Aorta (tissue), 5 donors: ENCODE data around the gene TMEM252. TPM values are rescaled to one million over a fixed set of nuclear protein-coding genes. Genes with fewer than 3 reads are reported as not detected.

Experiments
- ATAC-seq: fragments of 200-7000 bp; cut with Tn5 transposase; one replicate; pipeline ENCODE4 v1.9.1; 2022; ENCODE audit warnings: moderate library complexity; ENCODE audit not compliant: low FRiP score
- DNase-seq, 2 donors: peaks; one replicate each; pipeline ENCODE4 v3.0.0-alpha.2; 2020
- H3K27ac ChIP-seq, 2 donors: one replicate each; pipeline ENCODE4 v1.5.1; 2013; ENCODE audit warnings: low read length in 2 of 2, mild to moderate bottlenecking in 2 of 2, moderate library complexity in 2 of 2, control low read depth in 1 of 2, inconsistent platforms in 1 of 2, low read depth in 1 of 2
- H3K27me3 ChIP-seq, 2 donors: one replicate each; pipeline ENCODE4 v1.6.1; 2013; ENCODE audit warnings: control low read depth in 1 of 2, low read length in 1 of 2, mild to moderate bottlenecking in 1 of 2, moderate library complexity in 1 of 2; ENCODE audit not compliant: insufficient read depth in 2 of 2, control insufficient read depth in 1 of 2
- H3K36me3 ChIP-seq, 2 donors: one replicate each; pipeline ENCODE4 v1.6.1; 2013; ENCODE audit warnings: control low read depth in 1 of 2, low read length in 1 of 2, mild to moderate bottlenecking in 1 of 2; ENCODE audit not compliant: insufficient read depth in 2 of 2, control insufficient read depth in 1 of 2
- H3K4me1 ChIP-seq, 2 donors: one replicate each; pipeline ENCODE4 v1.6.1; 2013; ENCODE audit warnings: low read length in 2 of 2, control low read depth in 1 of 2, mild to moderate bottlenecking in 1 of 2, moderate library complexity in 1 of 2; ENCODE audit not compliant: insufficient read depth in 2 of 2, control insufficient read depth in 1 of 2
- H3K4me3 ChIP-seq, 2 donors: one replicate each; pipeline ENCODE4 v1.5.1; 2013; ENCODE audit warnings: low read length in 2 of 2, control low read depth in 1 of 2, mild to moderate bottlenecking in 1 of 2
- H3K9me3 ChIP-seq: one replicate; pipeline ENCODE4 v1.6.1; 2013; ENCODE audit warnings: mild to moderate bottlenecking, low read length; ENCODE audit not compliant: control insufficient read depth
- WGBS, 2 donors: extraction: QIAGEN DNeasy Blood & Tissue Kit; methylation state at CpG; one replicate each; pipeline ENCODE4 v1.1.7; 2013; 5-methylcytosine and 5-hydroxymethylcytosine counted together
- intact Hi-C, 2 donors: fragments of 100-400 bp; cut with DNase I; formaldehyde crosslinking; loops; one replicate each; pipeline versions ENCODE4 v1.14.2 to v1.15.0; 2022
- polyA plus RNA-seq, 2 donors: library from polyadenylated mRNA; stranded (reverse); fragments of 200-250 nt; gene quantifications; one replicate each; pipeline ENCODE4 v1.2.3, GENCODE V29; 2013
- total RNA-seq, 2 donors: library from RNA; stranded (reverse); fragmentation: NEBNext Ultra II Directional; extraction: Animal tissue kit (Norgen Biotek cat#: 25700); gene quantifications; one replicate each; pipeline ENCODE4 v1.2.1, GENCODE V29; 2021
- donor health status: healthy with polysubstance abuse.
- donor health status: Bipolar disorder and iron deficiency.
- donor health status: DM: no; HTN: no; CAD: no.
- donor health status: DM: no; HTN: no; CAD: no.
- donor health status: DM: yes; HTN: yes; CAD: no.

Gene TMEM252
- total and polyA plus RNA-seq, 4 donors = 0.75 TPM; not detected in 3

GRCh38 chr9:68508547-68508946, 32.1 kb downstream of the TMEM252 start:
- Histone ChIP-seq H3K4me1 (peaks cover 2 to 3% of the 10 kb centered on the region in 2 donors), H3K4me3 (no peak overlapping the region), H3K27ac (peak overlapping the region in 1 of 2 donors; percentile 62), H3K36me3 (no peaks in the 10 kb centered on the region), H3K27me3 (no peaks in the 10 kb centered on the region), H3K9me3 (no peaks in the 10 kb centered on the region)
- WGBS, 2 donors = 89 to 91% methylated on average over 2 of the region's 2 CpGs
- ATAC-seq (no peak), DNase-seq (no peak)
- intact Hi-C loops = loop anchor here (5.0 to 10.0 kb wide), 4 partner anchors 56 to 154 kb away; partner anchors contain the start of gene PGM5 (in 1 of the 2)

- 20 to 22% methylated on average over 2 of the region's 2 CpGs for WGBS, 2 donors
- no peaks in the 10 kb centered on the region for H3K36me3 ChIP-seq
- H3K27ac ChIP-seq = peak overlapping the region; percentile 47 to 85
- no peaks in the 10 kb centered on the region for H3K9me3 ChIP-seq
- ATAC-seq (peak; percentile 16), DNase-seq (no peak)
- no peak overlapping the region for H3K4me3 ChIP-seq
- H3K4me1 ChIP-seq = peaks cover 2 to 3% of the 10 kb centered on the region in 2 donors
- intact Hi-C loops = loop anchor here (5.0 to 10.0 kb wide), 4 partner anchors 57 to 153 kb away; partner anchors contain the start of gene PGM5 (in 1 of the 2)
- no peaks in the 10 kb centered on the region for H3K27me3 ChIP-seq
Observed at GRCh38 chr9:68507806-68508145, 32.9 kb downstream of the TMEM252 start.

- H3K9me3 ChIP-seq = no peaks in the 10 kb centered on the region
- H3K4me1 ChIP-seq = peaks cover 3% of the 10 kb centered on the region in 2 donors
- H3K36me3 ChIP-seq = no peaks in the 10 kb centered on the region
- DNase-seq (no peak), ATAC-seq (peak; percentile 59)
- no peaks in the 10 kb centered on the region for H3K27me3 ChIP-seq
- intact Hi-C loops = loop anchor here (5.0 to 10.0 kb wide), 4 partner anchors 58 to 152 kb away; partner anchors contain the start of gene PGM5 (in 1 of the 2)
- 7 to 11% methylated on average over 7 of the region's 7 CpGs for WGBS, 2 donors
- H3K27ac ChIP-seq = peak overlapping the region; percentile 70 to 85
- H3K4me3 ChIP-seq = no peak overlapping the region
Observed at GRCh38 chr9:68507130-68507805, 33.4 kb downstream of the TMEM252 start.

DNA sequence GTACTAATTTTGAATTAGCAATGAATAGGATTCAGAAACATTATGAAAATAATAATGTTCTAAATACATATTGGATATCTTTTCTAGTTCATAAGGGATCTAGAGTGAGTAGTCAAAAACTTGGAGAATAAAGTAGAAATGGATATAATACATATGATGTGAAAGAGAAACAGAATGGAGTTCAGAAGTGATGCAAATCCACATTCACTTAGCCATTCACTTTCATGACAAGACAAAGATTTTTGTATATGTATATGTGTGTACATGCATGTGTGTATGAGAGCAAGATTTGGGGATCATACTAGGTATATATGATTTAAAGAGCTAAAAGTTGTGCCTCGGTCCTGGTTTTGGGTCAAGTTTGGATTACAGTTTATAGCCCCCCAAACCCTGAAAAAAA, 34.1 kb downstream of the TMEM252 start:
- H3K27ac ChIP-seq = peak overlapping the region in 1 of 2 donors; percentile 73
- ATAC-seq (no peak), DNase-seq (no peak)
- intact Hi-C loops = loop anchor here (5.0 to 10.0 kb wide), 4 partner anchors 58 to 152 kb away; partner anchors contain the start of gene PGM5 (in 1 of the 2)
- no peaks in the 10 kb centered on the region for H3K9me3 ChIP-seq
- H3K27me3 ChIP-seq = no peaks in the 10 kb centered on the region
- H3K4me3 ChIP-seq = no peak overlapping the region
- WGBS, 2 donors = 86 to 87% methylated on average over 1 of the region's 1 CpG
- H3K36me3 ChIP-seq = no peaks in the 10 kb centered on the region
- peaks cover 4 to 6% of the 10 kb centered on the region in 2 donors for H3K4me1 ChIP-seq

- Histone ChIP-seq H3K27ac (peak overlapping the region; percentile 74 to 91), H3K9me3 (no peaks in the 10 kb centered on the region), H3K4me1 (peaks cover 6 to 8% of the 10 kb centered on the region in 2 donors), H3K4me3 (no peak overlapping the region), H3K36me3 (no peaks in the 10 kb centered on the region), H3K27me3 (no peaks in the 10 kb centered on the region)
- WGBS, 2 donors = 39 to 43% methylated on average over 4 of the region's 4 CpGs
- DNase-seq (no peak), ATAC-seq (peak; percentile 73)
- intact Hi-C loops = loop anchor here (5.0 to 10.0 kb wide), 4 partner anchors 59 to 151 kb away; partner anchors contain the start of gene PGM5 (in 1 of the 2)
Observed at GRCh38 chr9:68505681-68506409, 34.8 kb downstream of the TMEM252 start.

DNA sequence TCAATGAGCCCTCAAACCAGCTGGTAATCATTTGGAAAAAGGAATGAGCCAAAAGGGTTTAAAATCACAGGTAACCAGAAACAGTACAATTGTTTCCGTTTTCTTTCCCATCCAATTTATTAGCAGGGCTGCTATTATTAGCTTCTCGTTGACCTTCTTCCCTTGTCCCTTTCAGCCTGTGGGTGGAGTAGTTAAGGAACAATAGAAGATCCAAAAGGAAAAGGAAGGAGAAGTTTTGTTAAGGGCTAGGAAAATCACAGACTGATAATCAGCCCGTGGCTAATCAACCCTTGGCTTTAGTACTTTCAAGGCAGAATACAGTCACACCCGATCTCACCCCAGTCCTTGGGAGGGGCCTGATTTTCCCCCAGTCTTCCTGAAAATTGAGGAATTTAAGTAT, 38.4 kb downstream of the TMEM252 start:
- H3K4me3 ChIP-seq = no peak overlapping the region
- intact Hi-C loops = loop anchor here in 1 of 2 donors (10.0 kb wide), 3 partner anchors 63 to 147 kb away; partner anchors contain the start of gene PGM5
- H3K9me3 ChIP-seq = no peaks in the 10 kb centered on the region
- H3K27me3 ChIP-seq = no peaks in the 10 kb centered on the region
- ATAC-seq (no peak), DNase-seq (no peak)
- 50 to 62% methylated on average over 4 of the region's 4 CpGs for WGBS, 2 donors
- peaks cover 4 to 8% of the 10 kb centered on the region in 2 donors for H3K4me1 ChIP-seq
- H3K27ac ChIP-seq = peak overlapping the region; percentile 84 to 100
- peaks cover 0 to 3% of the 10 kb centered on the region in 2 donors for H3K36me3 ChIP-seq

DNA sequence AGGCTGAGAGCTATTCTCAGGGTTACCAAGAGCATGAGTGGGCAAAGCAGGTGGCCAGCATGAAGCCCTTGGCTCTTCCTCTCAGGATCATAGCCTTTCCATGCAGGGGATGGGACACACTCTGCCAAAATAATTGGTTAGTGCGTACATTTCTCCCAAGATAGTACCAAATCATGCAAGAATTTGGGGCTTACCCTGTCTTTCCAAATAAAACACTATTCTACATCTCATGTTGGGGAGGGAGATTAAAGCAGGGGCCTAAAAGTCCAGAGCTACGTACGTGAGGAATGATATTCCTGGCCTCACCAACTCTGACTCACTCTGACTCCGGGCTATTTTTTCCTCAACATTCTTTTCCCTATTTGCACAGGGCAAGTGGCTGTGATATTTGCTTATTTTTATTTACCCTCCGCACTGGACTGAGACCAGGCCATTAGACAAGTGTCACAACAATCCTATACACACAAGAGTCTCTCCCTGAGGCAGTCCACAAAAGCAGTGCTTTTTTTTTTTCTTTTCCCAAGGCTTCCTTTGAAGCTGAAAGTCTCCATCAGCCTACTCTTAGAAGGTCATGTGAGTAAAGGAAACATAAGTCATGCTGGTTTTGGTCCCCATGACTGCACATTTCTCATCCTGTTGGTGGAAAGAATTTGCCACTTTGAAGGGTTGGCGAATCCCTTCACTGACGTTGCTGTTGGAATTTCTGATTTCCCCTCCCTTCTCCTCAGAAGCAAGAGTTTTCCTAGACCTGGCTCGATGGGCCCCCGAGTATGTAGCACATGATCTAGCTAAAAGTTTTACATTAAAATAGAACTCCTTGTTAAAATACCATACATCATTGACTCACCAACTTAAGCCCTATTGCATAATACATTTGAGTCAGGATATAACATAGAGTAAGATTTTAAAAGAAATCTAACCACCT, 40.0 kb downstream of the TMEM252 start:
- peak overlapping the region; percentile 100 for H3K27ac ChIP-seq
- no peaks in the 10 kb centered on the region for H3K27me3 ChIP-seq
- H3K4me1 ChIP-seq = peaks cover 4 to 5% of the 10 kb centered on the region in 2 donors
- DNase-seq (no peak), ATAC-seq (peak; percentile 89)
- WGBS, 2 donors = 6% methylated on average over 9 of the region's 9 CpGs
- no peak overlapping the region for H3K4me3 ChIP-seq
- H3K36me3 ChIP-seq = peaks cover 0 to 3% of the 10 kb centered on the region in 2 donors
- no peaks in the 10 kb centered on the region for H3K9me3 ChIP-seq
- intact Hi-C loops = loop anchor here in 1 of 2 donors (10.0 kb wide), 3 partner anchors 64 to 146 kb away; partner anchors contain the start of gene PGM5

GRCh38 chr9:68498816-68499215, 41.9 kb downstream of the TMEM252 start:
- Histone ChIP-seq H3K4me1 (peaks cover 7 to 10% of the 10 kb centered on the region in 2 donors), H3K9me3 (no peaks in the 10 kb centered on the region), H3K27ac (peak overlapping the region; percentile 63 to 86), H3K36me3 (peaks cover 0 to 3% of the 10 kb centered on the region in 2 donors), H3K4me3 (no peak overlapping the region), H3K27me3 (no peaks in the 10 kb centered on the region)
- intact Hi-C loops = loop anchor here in 1 of 2 donors (5.0 to 10.0 kb wide), 2 partner anchors 37 to 54 kb away; no protein-coding TSS in a partner anchor
- 88 to 89% methylated on average over 2 of the region's 2 CpGs for WGBS, 2 donors
- DNase-seq = no peak
- no peak for ATAC-seq
